K562 (cell line): ENCODE results near the gene MTERF2. TPM values are rescaled to one million over a fixed set of nuclear protein-coding genes. Genes with fewer than 3 reads are reported as not detected.

Source experiments
- ATAC-seq: fragments of 200-7000 bp; cut with Tn5 transposase; 3 replicates; pipeline ENCODE4 v1.9.1; 2020; ENCODE audit warnings: moderate library complexity
- BruUV-seq: library from RNA; stranded (reverse); fragments of 400-500 nt; replicated peaks from 2 replicates; lab custom pipeline; 2021; lab: Mats Ljungman, UMichigan
- CTCF ChIA-PET: fragments of 300-600 bp; formaldehyde crosslinking; extraction: SDS; loops from one replicate; lab custom pipeline; 2021; ENCODE audit warnings: low intra/inter-chr PET ratio; lab: Yijun Ruan, JAX
- POLR2A ChIA-PET: fragments of 300-600, 350-650 bp; sonication (Branson Sonifier 250); formaldehyde crosslinking; extraction: SDS; loops from one replicate; lab custom pipeline; 2021; ENCODE audit warnings: antibody characterized with exemption, inconsistent platforms; lab: Yijun Ruan, JAX
- DNase-seq, 4 experiments: peaks; one replicate each; pipeline versions ENCODE4 v3.0.0 to v3.0.0-alpha.2; 2011 to 2018; ENCODE audit warnings: low spot score in 3 of 4, mixed read lengths in 3 of 4; ENCODE audit errors: extremely low read depth in 1 of 4
- FAIRE-seq: peaks from 2 replicates; lab custom pipeline; 2011; peaks lifted over from hg19 to GRCh38; lab: Jason Lieb, UNC
- H2AFZ ChIP-seq: 2 replicates; pipeline ENCODE4 v1.6.0; 2011; ENCODE audit warnings: low read depth, low read length, control low read depth, inconsistent platforms
- H3K27ac ChIP-seq: fragments of 200-600 bp; 3 replicates; pipeline ENCODE4 v1.8.0; 2011; ENCODE audit warnings: low read depth, mild to moderate bottlenecking, control low read depth, inconsistent platforms, low read length, moderate library complexity, mixed read lengths; ENCODE audit errors: extremely low read depth
- H3K27me3 ChIP-seq, 2 experiments: fragments of 300-600 bp in 1 of 2; 2 replicates in 1 of 2; 3 replicates in 1 of 2; pipeline versions ENCODE4 v1.6.0 to v1.8.0; 2011; ENCODE audit warnings: inconsistent platforms in 2 of 2, low read length in 2 of 2, mild to moderate bottlenecking in 1 of 2, mixed read lengths in 1 of 2, moderate library complexity in 1 of 2; ENCODE audit not compliant: control insufficient read depth in 2 of 2, insufficient read depth in 2 of 2
- H3K36me3 ChIP-seq: fragments of 300-600 bp; 3 replicates; pipeline ENCODE4 v1.8.0; 2011; ENCODE audit warnings: mild to moderate bottlenecking, low read length, inconsistent platforms; ENCODE audit not compliant: control insufficient read depth, insufficient read depth
- H3K4me1 ChIP-seq, 2 experiments: fragments of 200-600 bp in 1 of 2; replicated peaks in 1 of 2; 2 replicates in 1 of 2; 3 replicates in 1 of 2; pipeline versions ENCODE4 v1.5.1 to v1.8.0; 2011; ENCODE audit warnings: inconsistent platforms in 2 of 2, low read length in 2 of 2, mild to moderate bottlenecking in 1 of 2, mixed read lengths in 1 of 2, moderate library complexity in 1 of 2; ENCODE audit not compliant: control insufficient read depth in 2 of 2, insufficient read depth in 2 of 2
- H3K4me2 ChIP-seq: 2 replicates; pipeline ENCODE4 v1.6.1; 2011; ENCODE audit warnings: low read length, control low read depth, inconsistent platforms, mixed read lengths; ENCODE audit not compliant: insufficient read depth
- H3K4me3 ChIP-seq: fragments of 200-600 bp; sonication (generic), shearing (Covaris generic); 2 replicates; pipeline ENCODE4 v1.5.1; 2016; ENCODE audit warnings: control low read depth, inconsistent platforms
- H3K79me2 ChIP-seq: fragments of 200-600 bp; 3 replicates; pipeline ENCODE4 v1.8.0; 2011; ENCODE audit warnings: low read length, inconsistent platforms; ENCODE audit not compliant: control insufficient read depth, insufficient read depth
- H3K9ac ChIP-seq, 2 experiments: 2 replicates each; pipeline versions ENCODE4 v1.6.0 to v1.6.1; 2011; ENCODE audit warnings: low read depth in 2 of 2, low read length in 2 of 2, control low read depth in 1 of 2, inconsistent platforms in 1 of 2, mild to moderate bottlenecking in 1 of 2, mixed read lengths in 1 of 2; ENCODE audit not compliant: insufficient read depth in 1 of 2
- H3K9me1 ChIP-seq: one replicate; pipeline ENCODE4 v1.6.0; 2011; ENCODE audit warnings: inconsistent platforms, mild to moderate bottlenecking, low read length, moderate library complexity; ENCODE audit not compliant: control insufficient read depth, insufficient read depth
- H3K9me3 ChIP-seq: replicated peaks from 2 replicates; pipeline ENCODE4 v1.5.1; 2011; ENCODE audit warnings: low read depth, low read length, inconsistent platforms; ENCODE audit not compliant: control insufficient read depth, insufficient read depth
- H4K20me1 ChIP-seq: replicated peaks from 2 replicates; pipeline ENCODE4 v1.6.1; 2011; ENCODE audit warnings: low read length, inconsistent platforms, mixed read lengths; ENCODE audit not compliant: control insufficient read depth, insufficient read depth
- KLF6 ChIP-seq: fragments of 250-450 bp; sonication (Bioruptor Pico); IDR thresholded peaks from 2 replicates; pipeline ENCODE4 v1.4.0; 2020; ENCODE audit warnings: mild to moderate bottlenecking, moderate library complexity, borderline replicate concordance
- NUFIP1 ChIP-seq: fragments of 450-650 bp; IDR thresholded peaks from 2 replicates; pipeline ENCODE4 v1.6.1; 2018; ENCODE audit not compliant: partially characterized antibody
- SMAD2 ChIP-seq: fragments of 150-350 bp; IDR thresholded peaks from 2 replicates; pipeline ENCODE4 v1.6.1; 2014; ENCODE audit warnings: low read depth, mild to moderate bottlenecking, low read length
- WGBS: fragments of 100-300 bp; shearing (Covaris generic); methylation state at CpG from one replicate; pipeline ENCODE4 v1.1.6; 2016; ENCODE audit warnings: low coverage, mixed read lengths; ENCODE audit not compliant: insufficient coverage; ENCODE audit errors: missing lambda C conversion rate; 5-methylcytosine and 5-hydroxymethylcytosine counted together
- in situ Hi-C: fragments of 300-500 bp; cut with MboI; formaldehyde crosslinking; loops from 4 replicates; pipeline ENCODE4 v1.15.0; 2018; ENCODE audit warnings: inconsistent platforms, mixed read lengths
- intact Hi-C: fragments of 100-400 bp; cut with micrococcal nuclease; formaldehyde crosslinking; loops from 2 replicates; pipeline ENCODE4 v1.14.2; 2022
- polyA plus RNA-seq, 8 experiments: library from polyadenylated mRNA; depleted of rRNA in 4 of 8; stranded (reverse) in 5 of 8; unstranded in 3 of 8; fragments of >200 nt; fragmentation: Nextera tagmentation in 2 of 8; fragmentation: Illumina TruSeq in 1 of 8; extraction: Ambion mirVana in 2 of 8; extraction: Trizol in 1 of 8; gene quantifications; 2 replicates each; pipeline versions ENCODE4 v1.2.1 to v1.2.3, GENCODE V29; 2011 to 2014; ENCODE audit warnings: inconsistent platforms in 1 of 8, missing spikeins in 1 of 8
- total RNA-seq, 7 experiments: library from RNA; depleted of rRNA in 6 of 7; stranded (reverse); fragments of >200 nt in 6 of 7; fragmentation: Illumina TruSeq in 2 of 7; extraction: Trizol in 2 of 7; gene quantifications; 2 replicates each; pipeline versions ENCODE4 v1.2.1 to v1.2.3, GENCODE V29; 2011 to 2021; ENCODE audit warnings: low replicate concordance in 1 of 7
- TF ChIP-seq, protein P1 (sequence below): fragments of 450-650 bp; IDR thresholded peaks from 2 replicates; pipeline ENCODE4 v1.6.1; 2014; ENCODE audit warnings: low read depth, mild to moderate bottlenecking, moderate library complexity, borderline replicate concordance
- TF ChIP-seq, protein P2 (sequence below): fragments of 450-650 bp; IDR thresholded peaks from 2 replicates; pipeline ENCODE4 v1.6.1; 2016; ENCODE audit warnings: mild to moderate bottlenecking, moderate library complexity
- TF ChIP-seq, protein P3 (sequence below), 2 experiments: IDR thresholded peaks; 2 replicates each; pipeline ENCODE4 v1.6.1; 2011; ENCODE audit warnings: borderline replicate concordance in 1 of 2, control low read depth in 1 of 2, low read depth in 1 of 2, low read length in 1 of 2, mild to moderate bottlenecking in 1 of 2, mixed read lengths in 1 of 2, moderate library complexity in 1 of 2; ENCODE audit not compliant: insufficient read depth in 1 of 2, insufficient read length in 1 of 2, poor library complexity in 1 of 2, severe bottlenecking in 1 of 2; ENCODE audit errors: extremely low read depth in 1 of 2

MTERF2 gene
- total and polyA plus RNA-seq, 9 of the 15 experiments (the other 6 are each of a cell fraction or from before 2014, with no cell fraction given) = 10.0 to 63.2 (median 33.2) TPM

DNA sequence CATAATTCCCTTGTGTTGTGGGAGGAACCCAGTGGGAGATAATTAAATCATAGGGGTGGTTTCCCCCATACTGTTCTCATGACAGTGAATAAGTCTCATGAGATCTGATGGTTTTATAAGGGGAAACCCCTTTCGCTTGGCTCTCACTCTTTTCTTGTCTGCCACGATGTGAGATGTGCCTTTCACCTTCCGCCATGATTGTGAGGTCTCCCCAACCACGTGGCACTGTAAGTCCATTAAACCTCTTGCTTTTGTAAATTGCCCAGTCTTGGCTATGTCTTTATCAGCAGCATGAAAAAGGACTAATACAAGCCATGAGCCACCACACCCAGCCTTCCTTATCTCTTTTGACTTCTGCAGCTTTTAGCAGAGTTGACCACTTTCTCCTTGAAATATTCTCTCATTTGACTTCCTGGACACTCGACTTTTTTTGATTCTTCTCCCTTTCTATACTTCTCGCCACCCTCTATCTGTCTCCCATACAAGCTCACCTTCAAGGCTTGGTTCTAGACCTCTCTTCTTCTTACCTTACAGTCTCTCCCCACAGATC lies 2.3 kb downstream of the MTERF2 start:
- Histone ChIP-seq H2AFZ (peak overlapping the region; percentile 28), H3K27me3 (no peaks in the 10 kb centered on the region), H3K9ac (peak overlapping the region in 1 of 2 experiments; percentile 79; a peak in 2 of 4 replicates), H3K4me2 (peak overlapping the region; percentile 91), H3K9me3 (peaks cover 5% of the 10 kb centered on the region; the same call in 1 of the 2 replicates), H3K36me3 (peaks cover 39% of the 10 kb centered on the region), H3K4me3 (peak overlapping the region; percentile 64; the same call in 1 of the 2 replicates), H3K9me1 (no peaks in the 10 kb centered on the region), H3K79me2 (peaks cover 38% of the 10 kb centered on the region), H3K4me1 (peaks cover 19 to 25% of the 10 kb centered on the region in 2 experiments), H3K27ac (peak overlapping the region; percentile 85), H4K20me1 (no peaks in the 10 kb centered on the region)
- ChIA-PET POLR2A (interaction anchor here (0.6 to 4.0 kb wide), 7 partner anchors 10 to 43 kb away, joined by 3 to 18 read pairs (median 5); partner anchors contain the start of gene TMEM263), CTCF (no interaction called here)
- ATAC-seq (peak; percentile 55), DNase-seq (peak in 2 of 4 experiments; percentile 62 to 87), FAIRE-seq (peak; percentile 82)
- in situ Hi-C loops = no loop called here
- no TSS peak for BruUV-seq
- 4% methylated on average over 5 of the region's 6 CpGs for WGBS
- intact Hi-C loops = loop anchor here (1.0 to 5.0 kb wide), 2 partner anchors 8 to 93 kb away; no protein-coding TSS in a partner anchor
- TF ChIP-seq, protein P1, sequence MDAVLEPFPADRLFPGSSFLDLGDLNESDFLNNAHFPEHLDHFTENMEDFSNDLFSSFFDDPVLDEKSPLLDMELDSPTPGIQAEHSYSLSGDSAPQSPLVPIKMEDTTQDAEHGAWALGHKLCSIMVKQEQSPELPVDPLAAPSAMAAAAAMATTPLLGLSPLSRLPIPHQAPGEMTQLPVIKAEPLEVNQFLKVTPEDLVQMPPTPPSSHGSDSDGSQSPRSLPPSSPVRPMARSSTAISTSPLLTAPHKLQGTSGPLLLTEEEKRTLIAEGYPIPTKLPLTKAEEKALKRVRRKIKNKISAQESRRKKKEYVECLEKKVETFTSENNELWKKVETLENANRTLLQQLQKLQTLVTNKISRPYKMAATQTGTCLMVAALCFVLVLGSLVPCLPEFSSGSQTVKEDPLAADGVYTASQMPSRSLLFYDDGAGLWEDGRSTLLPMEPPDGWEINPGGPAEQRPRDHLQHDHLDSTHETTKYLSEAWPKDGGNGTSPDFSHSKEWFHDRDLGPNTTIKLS = peak; percentile 86
- TF ChIP-seq, protein P2, sequence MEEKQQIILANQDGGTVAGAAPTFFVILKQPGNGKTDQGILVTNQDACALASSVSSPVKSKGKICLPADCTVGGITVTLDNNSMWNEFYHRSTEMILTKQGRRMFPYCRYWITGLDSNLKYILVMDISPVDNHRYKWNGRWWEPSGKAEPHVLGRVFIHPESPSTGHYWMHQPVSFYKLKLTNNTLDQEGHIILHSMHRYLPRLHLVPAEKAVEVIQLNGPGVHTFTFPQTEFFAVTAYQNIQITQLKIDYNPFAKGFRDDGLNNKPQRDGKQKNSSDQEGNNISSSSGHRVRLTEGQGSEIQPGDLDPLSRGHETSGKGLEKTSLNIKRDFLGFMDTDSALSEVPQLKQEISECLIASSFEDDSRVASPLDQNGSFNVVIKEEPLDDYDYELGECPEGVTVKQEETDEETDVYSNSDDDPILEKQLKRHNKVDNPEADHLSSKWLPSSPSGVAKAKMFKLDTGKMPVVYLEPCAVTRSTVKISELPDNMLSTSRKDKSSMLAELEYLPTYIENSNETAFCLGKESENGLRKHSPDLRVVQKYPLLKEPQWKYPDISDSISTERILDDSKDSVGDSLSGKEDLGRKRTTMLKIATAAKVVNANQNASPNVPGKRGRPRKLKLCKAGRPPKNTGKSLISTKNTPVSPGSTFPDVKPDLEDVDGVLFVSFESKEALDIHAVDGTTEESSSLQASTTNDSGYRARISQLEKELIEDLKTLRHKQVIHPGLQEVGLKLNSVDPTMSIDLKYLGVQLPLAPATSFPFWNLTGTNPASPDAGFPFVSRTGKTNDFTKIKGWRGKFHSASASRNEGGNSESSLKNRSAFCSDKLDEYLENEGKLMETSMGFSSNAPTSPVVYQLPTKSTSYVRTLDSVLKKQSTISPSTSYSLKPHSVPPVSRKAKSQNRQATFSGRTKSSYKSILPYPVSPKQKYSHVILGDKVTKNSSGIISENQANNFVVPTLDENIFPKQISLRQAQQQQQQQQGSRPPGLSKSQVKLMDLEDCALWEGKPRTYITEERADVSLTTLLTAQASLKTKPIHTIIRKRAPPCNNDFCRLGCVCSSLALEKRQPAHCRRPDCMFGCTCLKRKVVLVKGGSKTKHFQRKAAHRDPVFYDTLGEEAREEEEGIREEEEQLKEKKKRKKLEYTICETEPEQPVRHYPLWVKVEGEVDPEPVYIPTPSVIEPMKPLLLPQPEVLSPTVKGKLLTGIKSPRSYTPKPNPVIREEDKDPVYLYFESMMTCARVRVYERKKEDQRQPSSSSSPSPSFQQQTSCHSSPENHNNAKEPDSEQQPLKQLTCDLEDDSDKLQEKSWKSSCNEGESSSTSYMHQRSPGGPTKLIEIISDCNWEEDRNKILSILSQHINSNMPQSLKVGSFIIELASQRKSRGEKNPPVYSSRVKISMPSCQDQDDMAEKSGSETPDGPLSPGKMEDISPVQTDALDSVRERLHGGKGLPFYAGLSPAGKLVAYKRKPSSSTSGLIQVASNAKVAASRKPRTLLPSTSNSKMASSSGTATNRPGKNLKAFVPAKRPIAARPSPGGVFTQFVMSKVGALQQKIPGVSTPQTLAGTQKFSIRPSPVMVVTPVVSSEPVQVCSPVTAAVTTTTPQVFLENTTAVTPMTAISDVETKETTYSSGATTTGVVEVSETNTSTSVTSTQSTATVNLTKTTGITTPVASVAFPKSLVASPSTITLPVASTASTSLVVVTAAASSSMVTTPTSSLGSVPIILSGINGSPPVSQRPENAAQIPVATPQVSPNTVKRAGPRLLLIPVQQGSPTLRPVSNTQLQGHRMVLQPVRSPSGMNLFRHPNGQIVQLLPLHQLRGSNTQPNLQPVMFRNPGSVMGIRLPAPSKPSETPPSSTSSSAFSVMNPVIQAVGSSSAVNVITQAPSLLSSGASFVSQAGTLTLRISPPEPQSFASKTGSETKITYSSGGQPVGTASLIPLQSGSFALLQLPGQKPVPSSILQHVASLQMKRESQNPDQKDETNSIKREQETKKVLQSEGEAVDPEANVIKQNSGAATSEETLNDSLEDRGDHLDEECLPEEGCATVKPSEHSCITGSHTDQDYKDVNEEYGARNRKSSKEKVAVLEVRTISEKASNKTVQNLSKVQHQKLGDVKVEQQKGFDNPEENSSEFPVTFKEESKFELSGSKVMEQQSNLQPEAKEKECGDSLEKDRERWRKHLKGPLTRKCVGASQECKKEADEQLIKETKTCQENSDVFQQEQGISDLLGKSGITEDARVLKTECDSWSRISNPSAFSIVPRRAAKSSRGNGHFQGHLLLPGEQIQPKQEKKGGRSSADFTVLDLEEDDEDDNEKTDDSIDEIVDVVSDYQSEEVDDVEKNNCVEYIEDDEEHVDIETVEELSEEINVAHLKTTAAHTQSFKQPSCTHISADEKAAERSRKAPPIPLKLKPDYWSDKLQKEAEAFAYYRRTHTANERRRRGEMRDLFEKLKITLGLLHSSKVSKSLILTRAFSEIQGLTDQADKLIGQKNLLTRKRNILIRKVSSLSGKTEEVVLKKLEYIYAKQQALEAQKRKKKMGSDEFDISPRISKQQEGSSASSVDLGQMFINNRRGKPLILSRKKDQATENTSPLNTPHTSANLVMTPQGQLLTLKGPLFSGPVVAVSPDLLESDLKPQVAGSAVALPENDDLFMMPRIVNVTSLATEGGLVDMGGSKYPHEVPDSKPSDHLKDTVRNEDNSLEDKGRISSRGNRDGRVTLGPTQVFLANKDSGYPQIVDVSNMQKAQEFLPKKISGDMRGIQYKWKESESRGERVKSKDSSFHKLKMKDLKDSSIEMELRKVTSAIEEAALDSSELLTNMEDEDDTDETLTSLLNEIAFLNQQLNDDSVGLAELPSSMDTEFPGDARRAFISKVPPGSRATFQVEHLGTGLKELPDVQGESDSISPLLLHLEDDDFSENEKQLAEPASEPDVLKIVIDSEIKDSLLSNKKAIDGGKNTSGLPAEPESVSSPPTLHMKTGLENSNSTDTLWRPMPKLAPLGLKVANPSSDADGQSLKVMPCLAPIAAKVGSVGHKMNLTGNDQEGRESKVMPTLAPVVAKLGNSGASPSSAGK = peak; percentile 92
- no peak for TF ChIP-seq SMAD2
- TF ChIP-seq NUFIP1 = peak; percentile 74
- no peak for TF ChIP-seq KLF6 (CRISPR knock-in tag)
- TF ChIP-seq, protein P3, sequence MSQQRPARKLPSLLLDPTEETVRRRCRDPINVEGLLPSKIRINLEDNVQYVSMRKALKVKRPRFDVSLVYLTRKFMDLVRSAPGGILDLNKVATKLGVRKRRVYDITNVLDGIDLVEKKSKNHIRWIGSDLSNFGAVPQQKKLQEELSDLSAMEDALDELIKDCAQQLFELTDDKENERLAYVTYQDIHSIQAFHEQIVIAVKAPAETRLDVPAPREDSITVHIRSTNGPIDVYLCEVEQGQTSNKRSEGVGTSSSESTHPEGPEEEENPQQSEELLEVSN (IDR thresholded peaks at IDR 0.05; ENCODE audit: borderline replicate concordance in 1 of 2, extremely low read depth in 1 of 2, insufficient read depth in 1 of 2, insufficient read length in 1 of 2, low read depth in 1 of 2, low read length in 1 of 2, poor library complexity in 1 of 2, severe bottlenecking in 1 of 2) = peak in 1 of 2 experiments; percentile 53
